DND-41 (cell line): ENCODE data around the gene GPD1L.

Source experiments
- CTCF ChIP-seq: IDR thresholded peaks from 2 replicates; pipeline ENCODE4 v1.5.1; 2012; ENCODE audit warnings: borderline replicate concordance, low read length, moderate library complexity, mild to moderate bottlenecking; ENCODE audit not compliant: poor library complexity, severe bottlenecking; ENCODE audit errors: extremely low read depth
- EZH2 ChIP-seq: IDR thresholded peaks from 3 replicates; pipeline ENCODE4 v1.6.1; 2012; ENCODE audit warnings: borderline replicate concordance, low read depth, mild to moderate bottlenecking, moderate library complexity, low read length, inconsistent platforms; ENCODE audit not compliant: severe bottlenecking

- TF ChIP-seq CTCF (no peak), EZH2 (no peak)
Measured at GRCh38 chr3:32215185-32215584, 108.8 kb downstream of the GPD1L start.
